ENCODE results near the gene E2F7.

The E2F7 gene

GRCh38 chr12:76983420-76983819 is 81.9 kb downstream of the E2F7 start:
- in situ Hi-C loops (cut with HindIII; ENCODE audit: low sequenced_read_pairs) = no loop called here
- no peak overlapping the region for H3K4me3 ChIP-seq (ENCODE audit: low read depth, low read length)
- TF ChIP-seq, protein P1, sequence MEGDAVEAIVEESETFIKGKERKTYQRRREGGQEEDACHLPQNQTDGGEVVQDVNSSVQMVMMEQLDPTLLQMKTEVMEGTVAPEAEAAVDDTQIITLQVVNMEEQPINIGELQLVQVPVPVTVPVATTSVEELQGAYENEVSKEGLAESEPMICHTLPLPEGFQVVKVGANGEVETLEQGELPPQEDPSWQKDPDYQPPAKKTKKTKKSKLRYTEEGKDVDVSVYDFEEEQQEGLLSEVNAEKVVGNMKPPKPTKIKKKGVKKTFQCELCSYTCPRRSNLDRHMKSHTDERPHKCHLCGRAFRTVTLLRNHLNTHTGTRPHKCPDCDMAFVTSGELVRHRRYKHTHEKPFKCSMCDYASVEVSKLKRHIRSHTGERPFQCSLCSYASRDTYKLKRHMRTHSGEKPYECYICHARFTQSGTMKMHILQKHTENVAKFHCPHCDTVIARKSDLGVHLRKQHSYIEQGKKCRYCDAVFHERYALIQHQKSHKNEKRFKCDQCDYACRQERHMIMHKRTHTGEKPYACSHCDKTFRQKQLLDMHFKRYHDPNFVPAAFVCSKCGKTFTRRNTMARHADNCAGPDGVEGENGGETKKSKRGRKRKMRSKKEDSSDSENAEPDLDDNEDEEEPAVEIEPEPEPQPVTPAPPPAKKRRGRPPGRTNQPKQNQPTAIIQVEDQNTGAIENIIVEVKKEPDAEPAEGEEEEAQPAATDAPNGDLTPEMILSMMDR (IDR thresholded peaks at IDR 0.05; ENCODE audit: low read depth, low read length, missing control alignments) = no peak
- no peak for DNase-seq (ENCODE audit: low read depth)

DNA sequence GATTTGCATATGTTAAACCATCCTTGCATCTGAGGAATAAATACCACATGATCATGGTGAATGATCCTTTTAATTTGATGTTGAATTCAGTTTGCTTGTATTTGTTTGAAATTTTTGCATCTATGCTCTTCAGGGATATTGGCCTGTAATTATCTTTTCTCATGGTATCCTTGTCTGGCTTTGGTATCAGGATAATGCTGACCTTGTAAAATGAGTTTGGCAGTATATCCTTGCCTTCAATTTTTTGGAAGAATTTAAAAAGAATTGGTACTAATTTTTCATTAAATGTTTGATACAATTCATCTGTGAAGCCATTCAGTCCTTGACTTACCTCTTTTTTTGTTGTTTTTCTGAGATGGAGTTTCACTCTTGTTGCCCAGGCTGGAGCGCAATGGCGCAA is 85.2 kb downstream of the E2F7 start:
- no peak overlapping the region for H3K4me3 ChIP-seq (ENCODE audit: low read depth, low read length)
- in situ Hi-C loops (cut with HindIII; ENCODE audit: low sequenced_read_pairs) = no loop called here
- no peak for DNase-seq (ENCODE audit: low read depth)

DNA sequence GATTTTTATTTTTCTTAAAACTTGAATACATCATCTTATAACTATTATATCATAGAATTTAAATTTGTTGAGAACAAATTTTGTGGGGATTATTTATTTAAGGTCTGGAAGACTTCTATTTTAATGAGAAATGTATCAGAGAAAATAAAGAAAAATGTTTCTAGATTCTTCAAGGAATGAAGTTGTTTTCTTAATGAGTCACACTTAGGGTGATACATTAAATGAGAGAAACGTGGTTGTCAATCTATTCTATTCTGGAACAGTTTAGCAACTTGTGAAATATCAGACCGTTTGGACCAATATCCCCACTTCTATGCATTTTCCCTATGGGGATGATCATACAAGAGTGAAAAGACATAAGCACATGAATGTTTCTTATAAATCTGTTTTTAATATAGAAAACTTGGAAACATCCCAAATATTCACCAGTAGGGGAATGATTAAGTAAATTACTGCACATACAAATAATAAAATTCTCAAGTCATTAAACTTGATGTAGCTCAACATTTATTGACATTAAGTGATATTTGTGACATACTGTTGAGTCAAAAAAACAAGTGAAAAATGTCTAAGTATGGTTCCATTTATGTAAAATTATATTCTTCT is 88.5 kb downstream of the E2F7 start:
- TF ChIP-seq, protein P1 (IDR thresholded peaks at IDR 0.05; ENCODE audit: low read depth, low read length, missing control alignments) = no peak
- in situ Hi-C loops (cut with HindIII; ENCODE audit: low sequenced_read_pairs) = no loop called here
- no peak for DNase-seq (ENCODE audit: low read depth)
- no peak overlapping the region for H3K4me3 ChIP-seq (ENCODE audit: low read depth, low read length)

More for the DNA sequence above, 85.2 kb downstream of the E2F7 start:
- TF ChIP-seq, protein P1 (IDR thresholded peaks at IDR 0.05; ENCODE audit: low read depth, low read length, missing control alignments) = no peak

Measured in astrocyte of the cerebellum (primary cell).